Inflammatory macrophage treated with lipopolysaccharide for 4 hours (primary cell): Measurements from ENCODE around the gene CLDND2.

Experiments
- DNase-seq: peaks from one replicate; pipeline ENCODE4 v3.0.0-alpha.2; 2020

Gene CLDND2

GRCh38 chr19:51327066-51328001, 41.5 kb downstream of the CLDND2 start:
- DNase-seq = peak; percentile 80

GRCh38 chr19:51326216-51327065, 42.4 kb downstream of the CLDND2 start:
- no peak for DNase-seq

GRCh38 chr19:51325161-51325976, 43.4 kb downstream of the CLDND2 start:
- peak; percentile 3 for DNase-seq

GRCh38 chr19:51324167-51324481, 44.7 kb downstream of the CLDND2 start:
- DNase-seq = no peak

- DNase-seq = no peak
Measured at GRCh38 chr19:51323481-51324166, 45.2 kb downstream of the CLDND2 start.

- DNase-seq = no peak
Measured at GRCh38 chr19:51321799-51322198, 47.0 kb downstream of the CLDND2 start.

GRCh38 chr19:51320280-51320657, 48.5 kb downstream of the CLDND2 start:
- no peak for DNase-seq

- DNase-seq = no peak
Measured at GRCh38 chr19:51319649-51320279, 49.0 kb downstream of the CLDND2 start.

GRCh38 chr19:51318687-51319648, 49.8 kb downstream of the CLDND2 start:
- no peak for DNase-seq

GRCh38 chr19:51317968-51318367, 50.8 kb downstream of the CLDND2 start:
- no peak for DNase-seq

GRCh38 chr19:51317376-51317775, 51.4 kb downstream of the CLDND2 start:
- no peak for DNase-seq
